PFSK-1 (cell line): ENCODE data around the gene SRRM1.

Experiments used
- FOXP2 ChIP-seq: optimal IDR thresholded peaks from 2 replicates; pipeline ENCODE3; 2011; ENCODE audit warnings: borderline replicate concordance, control low read depth, inconsistent platforms; ENCODE audit not compliant: insufficient read depth; ENCODE audit errors: extremely low read length, extremely low read depth
- POLR2AphosphoS5 ChIP-seq: IDR thresholded peaks from 2 replicates; pipeline ENCODE4 v1.6.1; 2012; ENCODE audit warnings: low read depth, mild to moderate bottlenecking, control low read depth, low read length, moderate library complexity
- SIN3A ChIP-seq: IDR thresholded peaks from 2 replicates; pipeline ENCODE4 v1.6.1; 2012; ENCODE audit warnings: mild to moderate bottlenecking, low read length, moderate library complexity, borderline replicate concordance; ENCODE audit not compliant: insufficient read depth
- TAF1 ChIP-seq: IDR thresholded peaks from 2 replicates; pipeline ENCODE4 v1.6.1; 2012; ENCODE audit warnings: low read length, control low read depth, borderline replicate concordance; ENCODE audit not compliant: insufficient read depth
- TF ChIP-seq, protein P1 (sequence below), 2 experiments: IDR thresholded peaks; 2 replicates each; pipeline versions ENCODE4 v1.6.1 to v1.8.0; 2011 to 2012; ENCODE audit warnings: low read depth in 2 of 2, low read length in 2 of 2, control low read depth in 1 of 2, inconsistent platforms in 1 of 2, mild to moderate bottlenecking in 1 of 2, moderate library complexity in 1 of 2; ENCODE audit not compliant: insufficient read depth in 1 of 2

SRRM1 gene

DNA sequence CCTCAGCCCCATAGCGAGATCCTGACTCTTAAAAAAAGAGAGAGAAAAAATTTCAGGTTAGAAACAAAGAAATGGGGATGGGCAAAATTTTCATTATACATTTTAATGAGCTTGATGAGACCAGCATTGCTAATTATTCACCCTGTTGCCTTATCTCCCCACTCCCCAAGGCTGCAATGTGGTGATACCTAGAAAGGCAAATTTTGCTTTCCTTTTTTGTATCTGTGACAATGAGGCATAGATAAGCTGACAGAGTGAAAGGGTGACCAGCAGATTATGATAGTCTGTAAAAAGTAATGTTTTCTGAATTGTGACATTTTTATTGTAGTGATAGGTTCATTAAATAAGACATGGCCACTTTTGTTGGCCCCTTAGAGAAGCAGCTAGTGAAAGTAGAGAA, 12.9 kb downstream of the SRRM1 start:
- TF ChIP-seq SIN3A = no peak
- TF ChIP-seq TAF1 = no peak
- no peak for TF ChIP-seq FOXP2
- TF ChIP-seq, protein P1, sequence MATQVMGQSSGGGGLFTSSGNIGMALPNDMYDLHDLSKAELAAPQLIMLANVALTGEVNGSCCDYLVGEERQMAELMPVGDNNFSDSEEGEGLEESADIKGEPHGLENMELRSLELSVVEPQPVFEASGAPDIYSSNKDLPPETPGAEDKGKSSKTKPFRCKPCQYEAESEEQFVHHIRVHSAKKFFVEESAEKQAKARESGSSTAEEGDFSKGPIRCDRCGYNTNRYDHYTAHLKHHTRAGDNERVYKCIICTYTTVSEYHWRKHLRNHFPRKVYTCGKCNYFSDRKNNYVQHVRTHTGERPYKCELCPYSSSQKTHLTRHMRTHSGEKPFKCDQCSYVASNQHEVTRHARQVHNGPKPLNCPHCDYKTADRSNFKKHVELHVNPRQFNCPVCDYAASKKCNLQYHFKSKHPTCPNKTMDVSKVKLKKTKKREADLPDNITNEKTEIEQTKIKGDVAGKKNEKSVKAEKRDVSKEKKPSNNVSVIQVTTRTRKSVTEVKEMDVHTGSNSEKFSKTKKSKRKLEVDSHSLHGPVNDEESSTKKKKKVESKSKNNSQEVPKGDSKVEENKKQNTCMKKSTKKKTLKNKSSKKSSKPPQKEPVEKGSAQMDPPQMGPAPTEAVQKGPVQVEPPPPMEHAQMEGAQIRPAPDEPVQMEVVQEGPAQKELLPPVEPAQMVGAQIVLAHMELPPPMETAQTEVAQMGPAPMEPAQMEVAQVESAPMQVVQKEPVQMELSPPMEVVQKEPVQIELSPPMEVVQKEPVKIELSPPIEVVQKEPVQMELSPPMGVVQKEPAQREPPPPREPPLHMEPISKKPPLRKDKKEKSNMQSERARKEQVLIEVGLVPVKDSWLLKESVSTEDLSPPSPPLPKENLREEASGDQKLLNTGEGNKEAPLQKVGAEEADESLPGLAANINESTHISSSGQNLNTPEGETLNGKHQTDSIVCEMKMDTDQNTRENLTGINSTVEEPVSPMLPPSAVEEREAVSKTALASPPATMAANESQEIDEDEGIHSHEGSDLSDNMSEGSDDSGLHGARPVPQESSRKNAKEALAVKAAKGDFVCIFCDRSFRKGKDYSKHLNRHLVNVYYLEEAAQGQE (IDR thresholded peaks at IDR 0.05; ENCODE audit: insufficient read depth in 1 of 2, low read depth in 2 of 2, low read length in 2 of 2) = no peak
- no peak for TF ChIP-seq POLR2AphosphoS5

DNA sequence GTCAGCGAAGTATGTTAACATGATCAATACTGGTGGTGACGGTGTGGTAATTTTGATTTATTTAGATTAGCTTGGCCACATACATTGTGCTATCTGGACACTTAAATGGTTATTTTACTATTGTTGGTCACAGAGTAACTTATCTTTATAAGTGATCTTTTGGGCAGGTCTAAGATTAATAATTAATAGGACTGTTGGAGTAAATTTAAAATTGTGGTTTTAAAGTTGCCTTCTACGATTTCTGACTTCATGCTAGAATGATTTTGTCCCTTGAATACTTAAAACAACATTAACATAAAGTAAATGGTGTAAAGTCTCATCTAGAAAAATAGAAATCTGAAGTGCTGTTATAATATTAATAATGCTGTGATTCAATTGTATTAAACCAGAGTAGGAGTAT, 14.7 kb downstream of the SRRM1 start:
- TF ChIP-seq SIN3A (no peak), TAF1 (no peak), FOXP2 (no peak)
- TF ChIP-seq, protein P1 (IDR thresholded peaks at IDR 0.05; ENCODE audit: insufficient read depth in 1 of 2, low read depth in 2 of 2, low read length in 2 of 2) = no peak

DNA sequence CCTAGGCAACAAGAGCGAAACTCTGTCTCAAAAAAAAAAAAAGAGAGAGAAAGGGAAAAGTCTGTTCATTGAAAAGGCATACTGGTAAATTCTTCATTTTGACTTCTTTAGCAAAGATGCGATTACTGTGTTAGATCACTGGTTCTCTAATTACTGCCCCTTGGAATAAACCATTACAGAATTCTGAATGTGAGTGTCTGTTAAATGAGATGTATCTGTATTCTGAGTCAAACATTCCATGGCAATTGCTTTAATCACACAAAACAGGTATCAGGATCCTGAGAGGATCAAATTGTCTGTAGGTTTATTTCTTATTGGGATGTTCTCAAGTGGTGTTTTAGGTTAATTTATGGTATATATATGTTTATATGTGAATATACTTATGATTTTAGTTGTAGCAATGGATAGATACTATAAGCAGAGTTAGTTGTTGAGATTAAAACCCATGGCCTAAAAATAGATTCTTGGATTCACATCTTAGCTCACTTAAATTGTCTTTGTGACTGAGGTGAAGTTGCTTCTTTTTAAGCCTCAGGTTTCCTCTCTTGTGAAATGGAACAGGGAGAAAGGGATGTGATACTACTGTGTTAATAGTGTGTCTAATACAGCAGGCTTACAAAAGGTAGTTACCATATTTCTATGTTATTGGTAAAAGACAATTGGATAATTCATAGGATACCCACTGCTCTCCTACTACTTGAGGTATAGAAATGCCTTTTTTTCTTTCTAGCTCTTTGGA, 16.2 kb downstream of the SRRM1 start:
- no peak for TF ChIP-seq SIN3A
- no peak for TF ChIP-seq TAF1

DNA sequence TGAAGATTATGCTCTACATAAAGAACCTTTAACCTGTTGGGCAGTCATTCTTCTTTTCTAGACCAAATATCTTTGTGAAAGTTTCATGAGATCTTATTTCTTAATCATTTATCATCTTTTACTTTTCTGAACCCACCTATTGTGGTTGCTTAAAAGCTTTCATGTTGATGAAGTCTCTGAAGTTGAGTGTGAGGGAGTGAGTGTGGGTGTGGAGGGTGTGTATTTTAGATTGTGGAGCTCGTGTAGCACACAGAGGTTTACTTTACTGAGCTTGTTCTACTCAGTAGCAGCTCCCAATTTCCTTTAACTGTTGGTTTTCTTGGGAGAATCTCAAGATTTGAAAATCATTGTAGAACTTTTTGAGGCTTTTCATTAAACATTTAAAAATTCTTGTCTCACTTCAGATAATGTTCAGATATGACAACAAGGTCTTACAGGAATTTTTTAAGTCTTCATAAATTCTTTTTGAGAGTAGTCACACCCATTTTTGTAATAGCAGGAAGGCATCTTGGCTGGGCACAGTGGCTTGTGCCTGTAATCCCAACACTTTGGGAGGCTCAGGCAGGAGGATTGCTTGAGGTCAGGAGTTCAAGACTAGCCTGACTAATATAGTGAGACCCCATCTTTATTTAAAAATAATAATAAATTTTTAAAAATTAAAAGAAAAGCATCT, 17.0 kb downstream of the SRRM1 start:
- no peak for TF ChIP-seq TAF1
- TF ChIP-seq POLR2AphosphoS5 = no peak
- TF ChIP-seq, protein P1 (IDR thresholded peaks at IDR 0.05; ENCODE audit: insufficient read depth in 1 of 2, low read depth in 2 of 2, low read length in 2 of 2) = no peak
- no peak for TF ChIP-seq FOXP2
- TF ChIP-seq SIN3A = no peak

DNA sequence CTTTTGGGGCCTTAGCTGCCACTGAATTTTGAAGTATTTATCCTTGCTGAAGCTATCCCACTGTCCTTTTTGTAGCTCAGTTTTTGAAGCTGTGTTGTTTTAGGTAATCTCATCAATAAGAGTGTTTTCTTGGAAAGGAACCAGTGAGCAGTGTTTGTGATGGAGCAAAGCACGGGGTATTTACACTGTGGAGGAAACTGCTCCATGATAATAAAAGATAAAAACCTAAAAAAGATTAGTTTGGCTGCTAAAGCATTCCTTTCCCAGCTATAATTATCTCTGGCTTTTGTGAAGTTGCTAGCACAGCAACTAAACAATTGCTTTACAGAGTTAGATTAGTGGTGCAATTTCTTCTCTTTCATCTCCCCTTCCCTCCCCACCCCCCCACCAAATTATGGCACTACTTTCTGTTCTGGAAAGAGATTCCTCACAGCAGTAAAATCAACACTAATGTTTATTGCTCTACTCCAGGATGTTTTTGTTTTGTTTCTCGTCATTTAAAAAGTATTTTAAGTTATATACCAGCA, 21.5 kb downstream of the SRRM1 start:
- TF ChIP-seq POLR2AphosphoS5 = no peak
- no peak for TF ChIP-seq FOXP2
- no peak for TF ChIP-seq TAF1
- TF ChIP-seq, protein P1 (IDR thresholded peaks at IDR 0.05; ENCODE audit: insufficient read depth in 1 of 2, low read depth in 2 of 2, low read length in 2 of 2) = no peak
- TF ChIP-seq SIN3A = no peak
